Epithelial cell of proximal tubule (primary cell): ENCODE results near the gene NKAPL. TPM values are rescaled to one million over a fixed set of nuclear protein-coding genes. Genes with fewer than 3 reads are reported as not detected.
A peak's percentile ranks its signal among the peaks of the same experiment; 100 is the strongest.

Experiments used
- DNase-seq: peaks from one replicate; pipeline ENCODE4 v3.0.0-alpha.2; 2011; ENCODE audit warnings: low read depth
- H3K4me3 ChIP-seq: 2 replicates; pipeline ENCODE4 v1.5.1; 2011; ENCODE audit warnings: low read depth, mild to moderate bottlenecking, low read length
- CTCF ChIP-seq: conservative IDR thresholded peaks from 2 replicates; pipeline ENCODE4 v1.5.1; 2012; ENCODE audit warnings: low read depth, mild to moderate bottlenecking, low read length
- total RNA-seq: library from RNA; depleted of rRNA; stranded (reverse); fragments of >200 nt; gene quantifications from 2 replicates; pipeline ENCODE4 v1.2.3, GENCODE V29; 2015

The NKAPL gene
- total RNA-seq, 1 donor from 2014 or later = 0.17 TPM

- no peak for DNase-seq
- H3K4me3 ChIP-seq = no peak overlapping the region
These were observed 4.8 kb downstream of the NKAPL start for GRCh38 chr6:28263922-28264321.

GRCh38 chr6:28264834-28265401, 5.8 kb downstream of the NKAPL start:
- TF ChIP-seq CTCF = no peak
- DNase-seq = no peak
- H3K4me3 ChIP-seq = no peak overlapping the region

More at GRCh38 chr6:28263922-28264321, 4.8 kb downstream of the NKAPL start:
- no peak for TF ChIP-seq CTCF

- no peak for DNase-seq
- peak overlapping the region; percentile 77 for H3K4me3 ChIP-seq
- no peak for TF ChIP-seq CTCF
These were observed 7.5 kb downstream of the NKAPL start for GRCh38 chr6:28266563-28266961.

GRCh38 chr6:28266962-28267694, 8.0 kb downstream of the NKAPL start, which contains the start of gene ZSCAN26:
TSS of gene ZSCAN26 (plus strand) at chr6:28267143. CDS start at chr6:28271920, 4,777 bp downstream.
- DNase-seq = peak; percentile 77
- peak within 1 kb of the TSS; percentile 77 for H3K4me3 ChIP-seq
- TF ChIP-seq CTCF = no peak

- DNase-seq = no peak
- H3K4me3 ChIP-seq = peak overlapping the region; percentile 77
- no peak for TF ChIP-seq CTCF
These were observed 8.6 kb downstream of the NKAPL start for GRCh38 chr6:28267695-28268059.

GRCh38 chr6:28269492-28269891, 10.4 kb downstream of the NKAPL start:
- no peak for TF ChIP-seq CTCF
- DNase-seq = peak; percentile 81
- no peak overlapping the region for H3K4me3 ChIP-seq

- no peak for TF ChIP-seq CTCF
- no peak for DNase-seq
These were observed 15.8 kb downstream of the NKAPL start for GRCh38 chr6:28274888-28275287.

More at GRCh38 chr6:28274888-28275287, 15.8 kb downstream of the NKAPL start:
- H3K4me3 ChIP-seq = no peak overlapping the region
